Stomach (tissue), 9 donors: ENCODE data around the gene TRH. TPM values are rescaled to one million over a fixed set of nuclear protein-coding genes. Genes with fewer than 3 reads are reported as not detected.

ENCODE experiments used
- DNase-seq, 2 donors: peaks; one replicate each; pipeline versions ENCODE4 v3.0.0 to v3.0.0-alpha.2; 2013 to 2019
- H3K27ac ChIP-seq, 5 donors: fragments of 200-600 bp in 4 of 5; sonication (generic) in 4 of 5; one replicate each; pipeline ENCODE4 v1.5.1; 2013 to 2019; ENCODE audit warnings: mild to moderate bottlenecking in 1 of 5, moderate library complexity in 1 of 5
- H3K27me3 ChIP-seq, 3 donors: fragments of 200-600 bp; sonication (generic); one replicate each; pipeline ENCODE4 v1.5.1; 2017 to 2019; ENCODE audit warnings: mixed run types in 1 of 3
- H3K36me3 ChIP-seq, 4 donors: fragments of 200-600 bp; sonication (generic); 1 replicate in 3 of 4; 2 replicates in 1 of 4; pipeline ENCODE4 v1.5.1; 2016 to 2019
- H3K4me1 ChIP-seq, 4 donors: fragments of 200-600 bp; sonication (generic); one replicate each; pipeline ENCODE4 v1.5.1; 2016 to 2019
- H3K4me3 ChIP-seq, 4 donors: fragments of 200-600 bp; sonication (generic) in 3 of 4; one replicate each; pipeline ENCODE4 v1.5.1; 2016 to 2019; ENCODE audit warnings: mild to moderate bottlenecking in 1 of 4
- H3K9me3 ChIP-seq, 4 donors: fragments of 200-600 bp; sonication (generic); one replicate each; pipeline ENCODE4 v1.5.1; 2016 to 2019
- CTCF ChIP-seq, 7 experiments: fragments of 450-650 bp in 4 of 7; fragments of 200-600 bp in 3 of 7; sonication (generic) in 3 of 7; IDR thresholded peaks; one replicate each; pipeline ENCODE4 v1.5.1; 2016 to 2019; ENCODE audit warnings: antibody characterized with exemption in 7 of 7, control low read depth in 2 of 7, mild to moderate bottlenecking in 1 of 7
- EP300 ChIP-seq: sonication (generic); formaldehyde crosslinking; IDR thresholded peaks from one replicate; pipeline ENCODE4 v1.6.1; 2017; ENCODE audit warnings: antibody characterized with exemption
- POLR2A ChIP-seq, 4 donors: fragments of 450-650 bp; IDR thresholded peaks; one replicate each; pipeline ENCODE4 v1.6.1; 2016; ENCODE audit warnings: antibody characterized with exemption in 4 of 4, control low read depth in 2 of 4, mild to moderate bottlenecking in 1 of 4, moderate library complexity in 1 of 4
- POLR2AphosphoS5 ChIP-seq, 3 donors: sonication (generic); formaldehyde crosslinking; IDR thresholded peaks; one replicate each; pipeline ENCODE4 v1.6.1; 2016; ENCODE audit warnings: antibody characterized with exemption in 3 of 3
- WGBS, 5 donors: extraction: QIAGEN DNeasy Blood & Tissue Kit in 3 of 5; methylation state at CpG; one replicate each; pipeline versions ENCODE4 v1.1.5 to v1.1.7; 2013 to 2018; 5-methylcytosine and 5-hydroxymethylcytosine counted together
- intact Hi-C: fragments of 100-400 bp; cut with DNase I; formaldehyde crosslinking; loops from one replicate; pipeline ENCODE4 v1.15.1; 2023; ENCODE audit warnings: low total_unique reads
- polyA plus RNA-seq, 3 donors: library from polyadenylated mRNA; stranded (reverse); fragments of 200-250 nt; gene quantifications; one replicate each; pipeline ENCODE4 v1.2.3, GENCODE V29; 2013
- total RNA-seq, 5 donors: library from RNA; depleted of rRNA; stranded (reverse); fragments of >200 nt; gene quantifications; one replicate each; pipeline versions ENCODE4 v1.1.0 to v1.2.3, GENCODE V29; 2014 to 2016
- donor health status: healthy with polysubstance abuse.
- donor health status: Bipolar disorder and iron deficiency.
- donor health status: healthy.

Gene TRH
- total and polyA plus RNA-seq, 8 donors: 0.37 TPM; not detected in 7

GRCh38 chr3:129965937-129966336 lies 8.6 kb upstream of the TRH start:
- intact Hi-C loops: no loop called here
- 85 to 94% (median 86%) methylated on average over 2 of the region's 2 CpGs for WGBS, 5 donors
- Histone ChIP-seq H3K36me3 (no peaks in the 10 kb centered on the region), H3K27me3 (peaks cover 0 to 6% (median 0%) of the 10 kb centered on the region in 3 donors), H3K9me3 (no peaks in the 10 kb centered on the region), H3K4me1 (no peaks in the 10 kb centered on the region), H3K27ac (no peak overlapping the region), H3K4me3 (no peak overlapping the region)
- TF ChIP-seq POLR2A (IDR thresholded peaks at IDR 0.05) (no peak), POLR2AphosphoS5 (IDR thresholded peaks at IDR 0.05) (no peak), CTCF (IDR thresholded peaks at IDR 0.05) (no peak), EP300 (no peak)
- no peak for DNase-seq

GRCh38 chr3:129966876-129967275 lies 7.6 kb upstream of the TRH start:
- H3K36me3 ChIP-seq: no peaks in the 10 kb centered on the region
- no peaks in the 10 kb centered on the region for H3K9me3 ChIP-seq
- intact Hi-C loops: no loop called here
- 52 to 76% (median 66%) methylated on average over 4 of the region's 4 CpGs for WGBS, 5 donors
- no peak for DNase-seq
- TF ChIP-seq EP300 (no peak), POLR2A (IDR thresholded peaks at IDR 0.05) (no peak), POLR2AphosphoS5 (IDR thresholded peaks at IDR 0.05) (no peak), CTCF (IDR thresholded peaks at IDR 0.05) (no peak)
- H3K27me3 ChIP-seq: peaks cover 0 to 6% (median 0%) of the 10 kb centered on the region in 3 donors
- H3K27ac ChIP-seq: no peak overlapping the region
- H3K4me3 ChIP-seq: no peak overlapping the region
- H3K4me1 ChIP-seq: no peaks in the 10 kb centered on the region

DNA sequence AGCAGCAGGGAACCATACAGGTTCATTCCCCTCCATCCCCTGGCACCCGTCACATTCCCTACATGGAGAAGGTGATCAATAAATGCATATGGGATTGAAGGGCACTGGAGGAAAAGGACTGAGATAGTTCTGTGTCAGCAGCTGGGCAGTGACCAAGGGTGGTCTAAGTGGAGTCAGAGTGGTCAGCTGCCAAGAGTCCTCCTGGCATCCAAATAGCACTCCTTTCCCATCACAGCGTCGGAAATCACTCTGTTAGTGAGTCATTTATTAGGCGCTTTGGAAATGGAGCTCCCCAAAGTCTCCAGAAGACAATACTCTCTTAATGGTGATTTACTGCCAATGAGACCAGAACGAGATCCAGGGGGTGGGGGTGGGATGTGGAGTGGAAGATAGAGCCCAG lies 6.8 kb upstream of the TRH start:
- no peaks in the 10 kb centered on the region for H3K4me1 ChIP-seq
- TF ChIP-seq CTCF (IDR thresholded peaks at IDR 0.05): no peak
- TF ChIP-seq POLR2A (IDR thresholded peaks at IDR 0.05): no peak
- no peak for TF ChIP-seq POLR2AphosphoS5 (IDR thresholded peaks at IDR 0.05)
- no peak for TF ChIP-seq EP300
- WGBS, 5 donors: 70 to 82% (median 79%) methylated on average over 5 of the region's 5 CpGs
- H3K9me3 ChIP-seq: no peaks in the 10 kb centered on the region
- no peak overlapping the region for H3K4me3 ChIP-seq
- no peak for DNase-seq
- H3K27me3 ChIP-seq: peaks cover 0 to 6% (median 0%) of the 10 kb centered on the region in 3 donors
- no peak overlapping the region for H3K27ac ChIP-seq
- intact Hi-C loops: no loop called here
- H3K36me3 ChIP-seq: no peaks in the 10 kb centered on the region

DNA sequence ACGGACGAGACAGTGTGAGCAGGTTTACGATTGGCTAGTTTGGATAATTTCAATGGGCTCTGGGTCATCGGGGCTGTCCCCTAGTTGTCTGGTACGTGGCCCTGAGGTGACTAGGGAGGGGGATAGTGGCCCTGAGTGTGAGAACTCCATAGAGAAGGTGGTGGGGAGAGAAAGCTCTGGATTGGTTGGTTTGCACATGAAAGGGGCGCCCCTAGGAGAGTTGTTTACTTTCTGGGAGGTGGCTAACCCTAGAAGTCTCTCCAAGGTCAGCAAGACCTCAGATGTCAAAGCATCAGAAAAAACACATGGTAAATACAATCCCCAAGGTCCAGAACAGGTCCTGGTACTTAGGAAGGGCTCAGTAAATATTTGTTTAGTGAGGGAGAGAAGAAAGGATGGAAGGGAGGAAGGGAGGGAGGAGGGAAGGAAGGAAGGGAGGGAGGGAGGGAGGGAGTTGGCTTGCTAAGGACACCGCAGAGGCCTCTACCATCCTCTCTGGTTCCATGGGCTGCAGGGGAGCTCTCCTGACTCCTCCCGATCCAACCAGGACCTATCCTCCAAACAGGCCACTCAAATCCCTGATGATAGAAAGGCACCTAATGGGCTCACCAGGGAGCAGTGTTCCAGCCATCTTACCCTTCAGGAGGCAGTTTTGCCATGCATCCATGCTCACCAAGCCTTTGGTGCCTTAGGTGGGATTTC lies 3.0 kb upstream of the TRH start:
- 32 to 53% (median 45%) methylated on average over 8 of the region's 8 CpGs for WGBS, 5 donors
- Histone ChIP-seq H3K9me3 (no peaks in the 10 kb centered on the region), H3K36me3 (no peaks in the 10 kb centered on the region), H3K27ac (no peak overlapping the region), H3K4me3 (no peak overlapping the region), H3K4me1 (peaks cover 18 to 20% (median 19%) of the 10 kb centered on the region in 4 donors), H3K27me3 (peaks cover 16 to 39% (median 24%) of the 10 kb centered on the region in 3 donors)
- DNase-seq: peak in 1 of 2 donors; percentile 37
- intact Hi-C loops: no loop called here
- TF ChIP-seq POLR2A (IDR thresholded peaks at IDR 0.05): no peak
- no peak for TF ChIP-seq CTCF (IDR thresholded peaks at IDR 0.05)
- no peak for TF ChIP-seq EP300
- TF ChIP-seq POLR2AphosphoS5 (IDR thresholded peaks at IDR 0.05): no peak
